GM19099 (cell line): Measurements from ENCODE around the gene MAPKAPK2.
A peak's percentile ranks its signal among the peaks of the same experiment; 100 is the strongest.

ENCODE experiments used
- POLR2A ChIP-seq: IDR thresholded peaks from 3 replicates; pipeline ENCODE4 v1.6.1; 2011; ENCODE audit warnings: low read depth; ENCODE audit not compliant: insufficient read length; ENCODE audit errors: extremely low read depth

MAPKAPK2 gene

GRCh38 chr1:206772243-206772937, 87.7 kb downstream of the MAPKAPK2 start, which contains the start of gene IL10:
TSS of gene IL10 (minus strand) at chr1:206772494. CDS start at chr1:206772435, 59 bp downstream.
- peak; percentile 52 for TF ChIP-seq POLR2A

GRCh38 chr1:206774093-206774492, 89.4 kb downstream of the MAPKAPK2 start:
- no peak for TF ChIP-seq POLR2A

GRCh38 chr1:206776229-206776628, 91.5 kb downstream of the MAPKAPK2 start:
- no peak for TF ChIP-seq POLR2A

GRCh38 chr1:206778031-206778430, 93.3 kb downstream of the MAPKAPK2 start:
- TF ChIP-seq POLR2A: no peak

- TF ChIP-seq POLR2A: no peak
These were observed 94.9 kb downstream of the MAPKAPK2 start for GRCh38 chr1:206779638-206780037.

GRCh38 chr1:206782448-206782847, 97.7 kb downstream of the MAPKAPK2 start:
- TF ChIP-seq POLR2A: peak; percentile 17

GRCh38 chr1:206783506-206783905, 98.8 kb downstream of the MAPKAPK2 start:
- TF ChIP-seq POLR2A: no peak
